A549 (cell line): Measurements from ENCODE around the gene HOXA7. TPM values are rescaled to one million over a fixed set of nuclear protein-coding genes. Genes with fewer than 3 reads are reported as not detected.

ENCODE experiments used
- ATAC-seq, 2 experiments: fragments of 200-7000 bp in 1 of 2; fragments of >200 bp in 1 of 2; cut with Nextera tagmentation in 1 of 2; cut with Tn5 transposase in 1 of 2; 3 replicates each; pipeline versions ENCODE4 v1.8.0 to v1.9.1; 2018 to 2020; ENCODE audit warnings: mild to moderate bottlenecking in 1 of 2, moderate library complexity in 1 of 2
- CTCF ChIA-PET: fragments of 300-600 bp; sonication (Branson Sonifier 250); formaldehyde crosslinking; extraction: SDS; loops from one replicate; lab custom pipeline; 2021; ENCODE audit warnings: antibody characterized with exemption, inconsistent platforms; lab: Yijun Ruan, JAX
- POLR2A ChIA-PET: fragments of 350-600 bp; formaldehyde crosslinking; extraction: SDS; loops from one replicate; lab custom pipeline; 2021; ENCODE audit warnings: antibody characterized with exemption, inconsistent platforms; lab: Yijun Ruan, JAX
- DNase-seq, 2 experiments: peaks; one replicate each; pipeline versions ENCODE4 v3.0.0 to v3.0.0-alpha.2; 2011 to 2016; ENCODE audit warnings: low read depth in 1 of 2, low spot score in 1 of 2
- FAIRE-seq: peaks from 2 replicates; lab custom pipeline; 2011; peaks lifted over from hg19 to GRCh38; lab: Jason Lieb, UNC
- H3K27ac ChIP-seq, 2 experiments: fragments of >200 bp; sonication (Bioruptor Twin); formaldehyde crosslinking; 3 replicates each; pipeline ENCODE4 v1.5.1; 2016 to 2017
- H3K4me1 ChIP-seq: fragments of >200 bp; sonication (Bioruptor Twin); formaldehyde crosslinking; 3 replicates; pipeline ENCODE4 v1.6.1; 2016
- H3K4me2 ChIP-seq: fragments of >200 bp; sonication (Bioruptor Twin); formaldehyde crosslinking; 3 replicates; pipeline ENCODE4 v1.6.1; 2016
- H3K4me3 ChIP-seq: fragments of >200 bp; sonication (Bioruptor Twin); formaldehyde crosslinking; 3 replicates; pipeline ENCODE4 v1.5.1; 2016
- H3K9me3 ChIP-seq: fragments of >200 bp; sonication (Bioruptor Twin); formaldehyde crosslinking; 3 replicates; pipeline ENCODE4 v1.6.1; 2016
- CBX8 ChIP-seq: fragments of 200-600 bp; sonication (generic); IDR thresholded peaks from 2 replicates; pipeline ENCODE4 v1.6.1; 2016
- CEBPB ChIP-seq, 2 experiments: fragments of >200 bp in 1 of 2; sonication (Bioruptor Twin) in 1 of 2; formaldehyde crosslinking in 1 of 2; IDR thresholded peaks; 2 replicates each; pipeline ENCODE4 v1.6.1; 2012 to 2016
- CHD4 ChIP-seq: fragments of 200-600 bp; sonication (generic); IDR thresholded peaks from 2 replicates; pipeline ENCODE4 v1.6.1; 2016; ENCODE audit warnings: antibody characterized with exemption, mild to moderate bottlenecking, borderline replicate concordance
- CTCF ChIP-seq: fragments of >200 bp; sonication (Bioruptor Twin); formaldehyde crosslinking; IDR thresholded peaks from 3 replicates; pipeline ENCODE4 v1.5.1; 2016
- E2F6 ChIP-seq: IDR thresholded peaks from 2 replicates; pipeline ENCODE4 v1.6.1; 2012; ENCODE audit warnings: low read depth, borderline replicate concordance
- EHMT2 ChIP-seq: fragments of 200-600 bp; sonication (generic); IDR thresholded peaks from 2 replicates; pipeline ENCODE4 v1.6.1; 2016; ENCODE audit warnings: antibody characterized with exemption, low read depth, mild to moderate bottlenecking, moderate library complexity
- EP300 ChIP-seq, 2 experiments: fragments of >200 bp; sonication (Bioruptor Twin); formaldehyde crosslinking; IDR thresholded peaks; 2 replicates in 1 of 2; 3 replicates in 1 of 2; pipeline ENCODE4 v1.6.1; 2016 to 2017
- ESRRA ChIP-seq: fragments of 150-350 bp; IDR thresholded peaks from 2 replicates; pipeline ENCODE4 v1.6.1; 2014; ENCODE audit warnings: mild to moderate bottlenecking, low read length, borderline replicate concordance
- FOSB ChIP-seq: fragments of 250-450 bp; sonication (Bioruptor Pico); IDR thresholded peaks from 2 replicates; pipeline ENCODE4 v1.5.0; 2020; ENCODE audit warnings: mild to moderate bottlenecking, moderate library complexity
- FOXS1 ChIP-seq: fragments of 250-450 bp; sonication (Bioruptor Pico); IDR thresholded peaks from 2 replicates; pipeline ENCODE4 v1.5.0; 2020; ENCODE audit warnings: mild to moderate bottlenecking, moderate library complexity
- HOXA7 ChIP-seq: fragments of 250-450 bp; sonication (Bioruptor Pico); IDR thresholded peaks from 2 replicates; pipeline ENCODE4 v1.5.0; 2020; ENCODE audit warnings: mild to moderate bottlenecking, moderate library complexity
- HOXB13 ChIP-seq: fragments of 250-450 bp; sonication (Bioruptor Pico); IDR thresholded peaks from 2 replicates; pipeline ENCODE4 v1.5.0; 2020; ENCODE audit warnings: low read depth, mild to moderate bottlenecking, moderate library complexity
- KDM1A ChIP-seq: fragments of 200-600 bp; sonication (generic); IDR thresholded peaks from 2 replicates; pipeline ENCODE4 v1.6.1; 2016; ENCODE audit warnings: low read depth, mild to moderate bottlenecking
- KDM5A ChIP-seq: fragments of 200-600 bp; sonication (generic); IDR thresholded peaks from 2 replicates; pipeline ENCODE4 v1.6.1; 2016; ENCODE audit warnings: antibody characterized with exemption, mild to moderate bottlenecking
- MAFK ChIP-seq: fragments of 450-650 bp; IDR thresholded peaks from 2 replicates; pipeline ENCODE4 v1.6.1; 2014; ENCODE audit not compliant: partially characterized antibody
- MAZ ChIP-seq: fragments of 150-350 bp; IDR thresholded peaks from 2 replicates; pipeline ENCODE4 v1.6.1; 2014; ENCODE audit warnings: antibody characterized with exemption, low read depth, low read length, borderline replicate concordance
- MYC ChIP-seq: IDR thresholded peaks from 2 replicates; pipeline ENCODE4 v1.6.1; 2012; ENCODE audit warnings: mild to moderate bottlenecking, inconsistent platforms, low read length, improper control_type of control experiment, borderline replicate concordance
- PHF8 ChIP-seq: fragments of 200-600 bp; sonication (generic); IDR thresholded peaks from 2 replicates; pipeline ENCODE4 v1.6.1; 2016; ENCODE audit warnings: low read depth, mild to moderate bottlenecking, antibody characterized with exemption, moderate library complexity, borderline replicate concordance
- POLR2A ChIP-seq: IDR thresholded peaks from 2 replicates; pipeline ENCODE4 v1.6.1; 2012; ENCODE audit warnings: mild to moderate bottlenecking, low read length
- POLR2AphosphoS2 ChIP-seq: conservative IDR thresholded peaks from 2 replicates; pipeline ENCODE4 v1.6.1; 2012; ENCODE audit warnings: low read length, improper control_type of control experiment, inconsistent platforms
- RAD21 ChIP-seq, 2 experiments: fragments of >200 bp in 1 of 2; sonication (Bioruptor Twin) in 1 of 2; formaldehyde crosslinking in 1 of 2; IDR thresholded peaks in 1 of 2; conservative IDR thresholded peaks in 1 of 2; 2 replicates in 1 of 2; 3 replicates in 1 of 2; pipeline ENCODE4 v1.6.1; 2012 to 2018; ENCODE audit warnings: inconsistent platforms in 1 of 2
- RFX5 ChIP-seq: fragments of 450-650 bp; IDR thresholded peaks from 2 replicates; pipeline ENCODE4 v1.7.1; 2014; ENCODE audit warnings: antibody characterized with exemption, mild to moderate bottlenecking, moderate library complexity
- SMC3 ChIP-seq: fragments of >200 bp; sonication (Bioruptor Twin); formaldehyde crosslinking; IDR thresholded peaks from 3 replicates; pipeline ENCODE4 v1.6.1; 2018; ENCODE audit warnings: inconsistent platforms
- SREBF2 ChIP-seq: fragments of 450-650 bp; IDR thresholded peaks from 2 replicates; pipeline ENCODE4 v1.6.1; 2014; ENCODE audit warnings: mild to moderate bottlenecking, moderate library complexity
- TFCP2L1 ChIP-seq: fragments of 250-450 bp; sonication (Bioruptor Pico); IDR thresholded peaks from 2 replicates; pipeline ENCODE4 v1.5.0; 2021; ENCODE audit warnings: mild to moderate bottlenecking
- USF2 ChIP-seq: fragments of 450-650 bp; IDR thresholded peaks from 2 replicates; pipeline ENCODE4 v1.6.1; 2014; ENCODE audit warnings: antibody characterized with exemption
- WGBS: methylation state at CpG from one replicate; pipeline ENCODE4 v1.1.6; 2017; ENCODE audit errors: missing lambda C conversion rate; 5-methylcytosine and 5-hydroxymethylcytosine counted together
- polyA plus RNA-seq, 4 experiments: library from polyadenylated mRNA; depleted of rRNA in 3 of 4; stranded (reverse); fragments of >200 nt; fragmentation: RNase III in 1 of 4; extraction: RNeasy Plus Mini Kit Qiagen cat#74134 plus additional on column Dnase treatment in 1 of 4; gene quantifications; 2 replicates in 3 of 4; 3 replicates in 1 of 4; pipeline ENCODE4 v1.2.3, GENCODE V29; 2011 to 2017

The HOXA7 gene
- polyA plus RNA-seq, 2 of the 4 experiments (the other 2 are of a cell fraction), result 4.1 to 4.8 TPM

- H3K4me2 ChIP-seq, result peak overlapping the region; percentile 87
- POLR2A ChIA-PET, result interaction anchor here (0.6 to 2.3 kb wide), 6 partner anchors 15 to 948 kb away, joined by 3 to 12 read pairs (median 4); partner anchors contain the start of genes HOXA7 and SKAP2
- FAIRE-seq, result no peak
- WGBS, result 94% methylated on average over 18 of the region's 18 CpGs
- peak overlapping the region; percentile 79 to 93 for H3K27ac ChIP-seq
- peaks cover 22% of the 10 kb centered on the region for H3K4me1 ChIP-seq
- no peaks in the 10 kb centered on the region for H3K9me3 ChIP-seq
- TF ChIP-seq RAD21 (conservative IDR thresholded peaks at IDR 0.05 in 1 of 2, IDR thresholded peaks at IDR 0.05 in 1 of 2) (no peak), CHD4 (no peak), HOXA7 (CRISPR knock-in tag) (no peak), KDM1A (no peak), TFCP2L1 (CRISPR knock-in tag) (no peak), E2F6 (no peak), PHF8 (no peak), KDM5A (no peak), CEBPB (IDR thresholded peaks at IDR 0.05) (no peak), MAZ (no peak), MYC (no peak), POLR2AphosphoS2 (no peak), ESRRA (no peak), EHMT2 (no peak), MAFK (no peak), SMC3 (no peak), EP300 (IDR thresholded peaks at IDR 0.05) (no peak)
- no peak for ATAC-seq
- H3K4me3 ChIP-seq, result peak overlapping the region; percentile 72
- CTCF ChIA-PET, result interaction anchor here (0.6 to 11.1 kb wide), 13 partner anchors 10 to 772 kb away, joined by 3 to 160 read pairs (median 14); partner anchors contain the start of genes HOXA3, HOXA4 and HOXA9
- DNase-seq, result no peak
Measured at GRCh38 chr7:27141137-27141922, 15.1 kb downstream of the HOXA7 start.

- no peak overlapping the region for H3K4me3 ChIP-seq
- DNase-seq, result no peak
- ATAC-seq, result no peak
- no peak overlapping the region for H3K27ac ChIP-seq
- no peak for TF ChIP-seq FOSB (CRISPR knock-in tag)
- TF ChIP-seq POLR2A, result no peak
- TF ChIP-seq, all 56 proteins: peak for 0
- FAIRE-seq, result no peak
- Histone ChIP-seq H3K4me2 (no peak overlapping the region), H3K4me1 (peaks cover 31% of the 10 kb centered on the region), H3K9me3 (no peaks in the 10 kb centered on the region)
- POLR2A ChIA-PET, result interaction anchor here (2.3 kb wide), 1 partner anchor 276 kb away, joined by 9 read pairs; the partner anchor contains the start of gene SKAP2
- CTCF ChIA-PET, result interaction anchor here (0.7 to 11.1 kb wide), 8 partner anchors 10 to 458 kb away, joined by 3 to 160 read pairs (median 25); partner anchors contain the start of genes HOXA3, HOXA4 and HOXA9
- 92% methylated on average over 15 of the region's 15 CpGs for WGBS
Measured at GRCh38 chr7:27140126-27140857, 16.2 kb downstream of the HOXA7 start.

GRCh38 chr7:27139334-27140125, 16.9 kb downstream of the HOXA7 start:
- no peak overlapping the region for H3K4me2 ChIP-seq
- H3K27ac ChIP-seq, result no peak overlapping the region
- DNase-seq (no peak), FAIRE-seq (no peak), ATAC-seq (no peak)
- CTCF ChIA-PET, result interaction anchor here (1.3 to 5.1 kb wide), 3 partner anchors 9 to 31 kb away, joined by 3 to 36 read pairs (median 6); partner anchors contain the start of genes HOXA3 and HOXA4
- WGBS, result 97% methylated on average over 43 of the region's 53 CpGs
- POLR2A ChIA-PET, result no interaction called here
- peaks cover 39% of the 10 kb centered on the region for H3K4me1 ChIP-seq
- no peak overlapping the region for H3K4me3 ChIP-seq
- no peaks in the 10 kb centered on the region for H3K9me3 ChIP-seq
- TF ChIP-seq SREBF2 (no peak), HOXB13 (CRISPR knock-in tag) (no peak), POLR2AphosphoS2 (no peak), CBX8 (no peak), POLR2A (no peak), CTCF (no peak), PHF8 (no peak), USF2 (no peak), FOXS1 (CRISPR knock-in tag) (no peak), RFX5 (no peak)
